Prostate gland (tissue), 2 donors: ENCODE measurements around the gene TKTL1. TPM values are rescaled to one million over a fixed set of nuclear protein-coding genes. Genes with fewer than 3 reads are reported as not detected.
A peak's percentile ranks its signal among the peaks of the same experiment; 100 is the strongest.

Experiments
- DNase-seq: peaks from one replicate; pipeline ENCODE4 v3.0.0-alpha.2; 2019; ENCODE audit warnings: low spot score
- H3K27ac ChIP-seq, 2 donors: fragments of 200-600 bp; sonication (generic); 2 replicates each; pipeline ENCODE4 v1.5.1; 2017 to 2019
- H3K27me3 ChIP-seq: fragments of 200-600 bp; sonication (generic); replicated peaks from 2 replicates; pipeline ENCODE4 v1.5.1; 2019; ENCODE audit not compliant: insufficient read depth
- H3K36me3 ChIP-seq, 2 donors: fragments of 200-600 bp; sonication (generic); 1 replicate in 1 of 2; 2 replicates in 1 of 2; pipeline versions ENCODE4 v1.5.1 to v1.8.1; 2017 to 2019
- H3K4me1 ChIP-seq: fragments of 200-600 bp; sonication (generic); replicated peaks from 2 replicates; pipeline ENCODE4 v1.5.1; 2019
- H3K4me3 ChIP-seq, 2 donors: fragments of 200-600 bp; sonication (generic); 2 replicates each; pipeline ENCODE4 v1.5.1; 2017 to 2019
- H3K9me3 ChIP-seq: fragments of 200-600 bp; sonication (generic); 2 replicates; pipeline ENCODE4 v1.5.1; 2017
- POLR2A ChIP-seq: fragments of 450-650 bp; IDR thresholded peaks from one replicate; pipeline ENCODE4 v1.6.1; 2016; ENCODE audit warnings: antibody characterized with exemption, mild to moderate bottlenecking
- POLR2AphosphoS5 ChIP-seq: sonication (generic); formaldehyde crosslinking; IDR thresholded peaks from one replicate; pipeline ENCODE4 v1.6.1; 2017; ENCODE audit warnings: antibody characterized with exemption
- WGBS: methylation state at CpG from one replicate; pipeline ENCODE4 v1.1.5; 2018; 5-methylcytosine and 5-hydroxymethylcytosine counted together
- intact Hi-C: fragments of 100-400 bp; cut with DNase I; formaldehyde crosslinking; loops from one replicate; pipeline ENCODE4 v1.14.2; 2022
- total RNA-seq, 2 donors: library from RNA; depleted of rRNA; stranded (reverse); fragments of >200 nt; gene quantifications; one replicate each; pipeline ENCODE4 v1.1.0, GENCODE V29; 2016
- TF ChIP-seq, protein P1 (sequence below), 4 experiments: fragments of 200-600 bp in 2 of 4; fragments of 450-650 bp in 2 of 4; sonication (generic) in 2 of 4; IDR thresholded peaks; 1 replicate in 3 of 4; 2 replicates in 1 of 4; pipeline ENCODE4 v1.5.1; 2016 to 2019; ENCODE audit warnings: antibody characterized with exemption in 4 of 4, mild to moderate bottlenecking in 2 of 4, moderate library complexity in 2 of 4

The TKTL1 gene
- total RNA-seq, 2 donors from 2014 or later: 113 TPM; not detected in 1

DNA sequence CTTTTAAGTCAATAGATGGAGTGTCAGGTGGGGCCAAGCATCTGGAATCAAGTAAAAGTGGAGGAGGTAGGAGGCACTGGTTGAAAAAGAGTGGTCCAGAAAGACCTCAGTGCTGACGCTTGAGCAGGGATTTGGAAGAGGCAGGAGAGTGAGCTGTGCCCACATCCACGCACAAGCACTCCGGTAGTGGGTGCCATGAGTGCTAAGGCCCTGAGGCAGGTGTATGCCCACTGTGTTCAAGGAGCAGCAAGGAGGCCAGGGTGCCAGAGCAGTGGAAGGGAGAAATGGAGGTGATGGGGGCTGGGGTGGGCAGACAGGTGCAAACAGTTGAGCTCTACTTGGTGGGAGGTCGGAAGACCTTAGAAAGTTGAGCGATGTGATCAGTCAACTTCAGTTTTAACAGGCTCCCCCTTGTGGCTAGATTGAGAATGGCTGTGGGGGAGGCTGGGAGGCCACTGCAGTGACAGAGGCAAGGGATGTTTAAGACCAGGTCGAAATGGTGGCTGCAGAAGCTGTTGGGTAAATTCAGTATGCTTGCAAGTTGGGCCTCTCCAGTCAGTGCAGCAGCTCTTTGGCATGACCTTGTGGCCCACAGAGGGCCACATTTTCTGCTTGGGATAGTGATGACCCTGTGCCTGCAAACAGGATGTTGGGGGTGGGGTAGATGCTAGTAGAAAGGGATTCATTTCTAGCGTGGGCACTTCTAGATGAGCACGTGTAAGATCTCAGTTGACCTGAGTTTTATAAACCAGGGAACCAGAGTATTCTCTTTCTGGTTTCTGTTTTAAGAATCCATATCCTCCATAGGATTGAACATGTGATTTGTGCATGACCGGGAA is 12.7 kb downstream of the TKTL1 start:
- Histone ChIP-seq H3K9me3 (no peaks in the 10 kb centered on the region), H3K4me1 (no peaks in the 10 kb centered on the region), H3K27me3 (no peaks in the 10 kb centered on the region), H3K27ac (no peak overlapping the region), H3K4me3 (no peak overlapping the region), H3K36me3 (no peaks in the 10 kb centered on the region)
- DNase-seq: peak; percentile 15
- intact Hi-C loops: no loop called here
- TF ChIP-seq, protein P1, sequence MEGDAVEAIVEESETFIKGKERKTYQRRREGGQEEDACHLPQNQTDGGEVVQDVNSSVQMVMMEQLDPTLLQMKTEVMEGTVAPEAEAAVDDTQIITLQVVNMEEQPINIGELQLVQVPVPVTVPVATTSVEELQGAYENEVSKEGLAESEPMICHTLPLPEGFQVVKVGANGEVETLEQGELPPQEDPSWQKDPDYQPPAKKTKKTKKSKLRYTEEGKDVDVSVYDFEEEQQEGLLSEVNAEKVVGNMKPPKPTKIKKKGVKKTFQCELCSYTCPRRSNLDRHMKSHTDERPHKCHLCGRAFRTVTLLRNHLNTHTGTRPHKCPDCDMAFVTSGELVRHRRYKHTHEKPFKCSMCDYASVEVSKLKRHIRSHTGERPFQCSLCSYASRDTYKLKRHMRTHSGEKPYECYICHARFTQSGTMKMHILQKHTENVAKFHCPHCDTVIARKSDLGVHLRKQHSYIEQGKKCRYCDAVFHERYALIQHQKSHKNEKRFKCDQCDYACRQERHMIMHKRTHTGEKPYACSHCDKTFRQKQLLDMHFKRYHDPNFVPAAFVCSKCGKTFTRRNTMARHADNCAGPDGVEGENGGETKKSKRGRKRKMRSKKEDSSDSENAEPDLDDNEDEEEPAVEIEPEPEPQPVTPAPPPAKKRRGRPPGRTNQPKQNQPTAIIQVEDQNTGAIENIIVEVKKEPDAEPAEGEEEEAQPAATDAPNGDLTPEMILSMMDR (IDR thresholded peaks at IDR 0.05): peak in 3 of 4 experiments; percentile 14 to 61 (median 36)
- TF ChIP-seq POLR2AphosphoS5 (no peak), POLR2A (no peak)
- 69% methylated on average over 7 of the region's 9 CpGs for WGBS

DNA sequence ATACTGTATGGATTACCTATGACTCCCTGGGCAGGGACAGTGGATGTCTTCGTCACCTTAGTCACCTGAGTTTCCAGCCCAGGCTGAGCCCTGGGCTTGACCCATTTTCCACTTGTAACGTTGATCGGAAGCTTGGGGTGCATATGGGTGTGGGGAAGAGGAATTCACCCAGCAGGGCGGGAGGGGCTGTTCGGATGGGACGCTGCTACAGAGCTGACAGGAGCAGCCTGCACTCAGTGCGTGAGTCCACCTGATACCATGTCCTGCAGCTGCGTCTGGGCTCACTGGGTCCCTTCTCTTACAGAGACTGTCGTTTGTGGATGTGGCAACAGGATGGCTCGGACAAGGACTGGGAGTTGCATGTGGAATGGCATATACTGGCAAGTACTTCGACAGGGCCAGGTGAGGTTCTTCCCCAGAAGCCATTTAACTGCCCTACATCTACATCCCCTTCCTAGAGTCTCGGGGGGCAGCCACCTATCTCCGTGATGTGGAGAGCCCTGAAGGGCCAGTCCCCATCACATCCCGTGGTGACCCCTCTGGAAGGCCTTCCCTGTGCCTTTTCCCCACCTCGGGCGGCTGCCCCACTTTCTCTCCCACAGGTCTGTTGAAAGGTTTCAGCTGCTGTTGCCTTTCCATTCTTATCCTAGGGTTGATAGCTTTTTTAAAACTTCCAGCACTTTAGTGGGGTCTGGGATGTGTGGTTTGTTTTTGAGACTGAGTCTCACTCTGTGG is 13.6 kb downstream of the TKTL1 start:
- TF ChIP-seq POLR2AphosphoS5 (no peak), POLR2A (no peak)
- TF ChIP-seq, protein P1 (IDR thresholded peaks at IDR 0.05): no peak
- H3K9me3 ChIP-seq: no peaks in the 10 kb centered on the region
- 81% methylated on average over 15 of the region's 16 CpGs for WGBS
- no peaks in the 10 kb centered on the region for H3K4me1 ChIP-seq
- no peaks in the 10 kb centered on the region for H3K36me3 ChIP-seq
- DNase-seq: no peak
- H3K27me3 ChIP-seq: no peaks in the 10 kb centered on the region
- intact Hi-C loops: no loop called here
- H3K4me3 ChIP-seq: no peak overlapping the region
- H3K27ac ChIP-seq: no peak overlapping the region

DNA sequence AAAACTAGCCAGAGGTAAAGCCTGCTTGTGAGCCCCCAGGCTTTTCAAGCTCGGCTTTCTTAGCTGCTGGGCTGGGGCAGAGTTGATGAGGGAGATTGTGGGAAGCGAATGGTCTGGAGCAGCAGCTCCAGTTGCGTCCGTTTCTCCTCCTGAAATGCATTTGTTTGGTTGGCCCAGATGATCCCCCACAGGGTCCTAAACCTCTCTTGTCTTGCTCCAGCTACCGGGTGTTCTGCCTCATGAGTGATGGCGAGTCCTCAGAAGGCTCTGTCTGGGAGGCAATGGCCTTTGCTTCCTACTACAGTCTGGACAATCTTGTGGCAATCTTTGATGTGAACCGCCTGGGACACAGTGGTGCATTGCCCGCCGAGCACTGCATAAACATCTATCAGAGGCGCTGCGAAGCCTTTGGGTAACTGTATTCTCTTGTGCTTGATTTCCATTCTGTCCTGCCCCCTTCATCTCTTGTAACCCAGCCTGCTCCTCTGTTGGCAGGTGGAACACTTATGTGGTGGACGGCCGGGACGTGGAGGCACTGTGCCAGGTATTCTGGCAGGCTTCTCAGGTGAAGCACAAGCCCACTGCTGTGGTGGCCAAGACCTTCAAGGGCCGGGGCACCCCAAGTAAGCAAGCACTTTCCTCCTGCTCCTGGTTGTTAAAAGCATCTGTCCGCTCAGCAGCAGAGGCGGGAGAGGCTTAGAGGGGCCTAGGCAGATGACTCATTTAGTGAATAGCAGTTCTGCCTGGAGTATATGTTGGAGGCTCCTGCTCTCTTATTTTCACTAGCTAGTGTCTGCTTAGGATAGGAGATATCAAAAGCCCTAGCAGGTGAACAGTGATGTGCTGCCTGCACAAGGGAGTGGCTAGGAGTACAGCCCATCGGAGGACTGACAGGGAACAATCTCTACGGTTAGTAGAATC is 15.3 kb downstream of the TKTL1 start:
- TF ChIP-seq, protein P1 (IDR thresholded peaks at IDR 0.05): no peak
- TF ChIP-seq POLR2A: no peak
- H3K4me3 ChIP-seq: no peak overlapping the region
- H3K4me1 ChIP-seq: no peaks in the 10 kb centered on the region
- intact Hi-C loops: no loop called here
- no peaks in the 10 kb centered on the region for H3K27me3 ChIP-seq
- H3K27ac ChIP-seq: no peak overlapping the region
- H3K9me3 ChIP-seq: no peaks in the 10 kb centered on the region
- H3K36me3 ChIP-seq: no peaks in the 10 kb centered on the region
- no peak for DNase-seq
- WGBS: 65% methylated on average over 19 of the region's 19 CpGs

DNA sequence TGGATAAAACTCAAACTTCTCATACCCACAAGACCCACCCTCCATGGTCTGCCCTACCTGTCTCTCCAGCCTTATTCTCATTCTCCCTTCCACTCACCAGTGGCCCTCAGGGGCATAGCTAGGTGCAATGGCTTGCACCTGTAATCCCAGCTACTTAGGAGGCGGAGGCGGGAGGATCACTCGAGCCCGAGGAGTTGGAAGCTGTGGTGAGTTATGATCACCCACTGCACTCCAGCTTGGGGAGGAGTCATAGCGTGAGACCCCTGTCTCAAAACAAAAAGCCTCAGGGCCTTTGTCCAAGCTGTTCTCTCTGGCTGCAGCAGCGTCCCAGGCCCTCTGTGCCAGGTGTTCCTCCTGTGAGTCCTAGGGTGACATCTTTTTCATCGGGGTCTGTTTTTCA is 16.5 kb downstream of the TKTL1 start:
- no peak overlapping the region for H3K27ac ChIP-seq
- no peak for DNase-seq
- 100% methylated on average over 3 of the region's 7 CpGs for WGBS
- H3K9me3 ChIP-seq: no peaks in the 10 kb centered on the region
- H3K4me3 ChIP-seq: no peak overlapping the region
- no peaks in the 10 kb centered on the region for H3K4me1 ChIP-seq
- H3K36me3 ChIP-seq: no peaks in the 10 kb centered on the region
- TF ChIP-seq POLR2A (no peak), POLR2AphosphoS5 (no peak)
- TF ChIP-seq, protein P1 (IDR thresholded peaks at IDR 0.05): no peak
- intact Hi-C loops: no loop called here
- H3K27me3 ChIP-seq: no peaks in the 10 kb centered on the region
